Measurements from ENCODE around the gene NDUFB10. TPM values are rescaled to one million over a fixed set of nuclear protein-coding genes. Genes with fewer than 3 reads are reported as not detected.

NDUFB10 gene
- polyA plus RNA-seq, 1 donor (not counting 4 experiments of a cell fraction or from before 2014, with no cell fraction given): 107 TPM

GRCh38 chr16:1933097-1933661 lies 26.2 kb upstream of the NDUFB10 start:
- H3K27me3 ChIP-seq (ENCODE audit: control insufficient read depth, extremely low read depth, insufficient read depth, low read length): no peaks in the 10 kb centered on the region
- H3K4me3 ChIP-seq (ENCODE audit: control insufficient read depth in 2 of 3, extremely low read depth in 1 of 3, insufficient read depth in 2 of 3, low read depth in 1 of 3, low read length in 3 of 3): no peak overlapping the region
- H3K9me3 ChIP-seq (ENCODE audit: control insufficient read depth, low read depth, low read length): no peaks in the 10 kb centered on the region
- H3K36me3 ChIP-seq (ENCODE audit: control insufficient read depth in 2 of 2, extremely low read depth in 1 of 2, insufficient read depth in 2 of 2, low read length in 2 of 2): no peaks in the 10 kb centered on the region
- TF ChIP-seq EZH2 (IDR thresholded peaks at IDR 0.05; ENCODE audit: low read length) (no peak), CTCF (optimal IDR thresholded peaks at IDR 0.05 in 1 of 3, IDR thresholded peaks at IDR 0.05 in 1 of 3, conservative IDR thresholded peaks at IDR 0.05 in 1 of 3; ENCODE audit: extremely low read depth in 1 of 3, insufficient read depth in 2 of 3, low read length in 3 of 3) (no peak)
- H3K4me1 ChIP-seq (ENCODE audit: control insufficient read depth, extremely low read depth, insufficient read depth, low read length): peaks cover 13% of the 10 kb centered on the region
- DNase-seq (ENCODE audit: low read depth, low spot score) (no peak), FAIRE-seq (no peak)
- no peak overlapping the region for H3K9ac ChIP-seq (ENCODE audit: control insufficient read depth, extremely low read depth, insufficient read depth, low read length)
- H3K9me1 ChIP-seq (ENCODE audit: control insufficient read depth, extremely low read depth, insufficient read depth, low read length): no peaks in the 10 kb centered on the region
- H3K4me2 ChIP-seq (ENCODE audit: control insufficient read depth, extremely low read depth, insufficient read depth, low read depth, low read length): no peak overlapping the region
- dilution Hi-C loops (cut with MboI; ENCODE audit: extremely low pct_ligation_motif_present, low sequenced_read_pairs): no loop called here
- H2AFZ ChIP-seq (ENCODE audit: control insufficient read depth, low read length): no peak overlapping the region
- no peaks in the 10 kb centered on the region for H4K20me1 ChIP-seq (ENCODE audit: control insufficient read depth, extremely low read depth, insufficient read depth, low read length)
- H3K27ac ChIP-seq (ENCODE audit: control insufficient read depth, insufficient read depth, low read length): no peak overlapping the region
- H3K79me2 ChIP-seq (ENCODE audit: control insufficient read depth, insufficient read depth, low read length): no peaks in the 10 kb centered on the region

DNA sequence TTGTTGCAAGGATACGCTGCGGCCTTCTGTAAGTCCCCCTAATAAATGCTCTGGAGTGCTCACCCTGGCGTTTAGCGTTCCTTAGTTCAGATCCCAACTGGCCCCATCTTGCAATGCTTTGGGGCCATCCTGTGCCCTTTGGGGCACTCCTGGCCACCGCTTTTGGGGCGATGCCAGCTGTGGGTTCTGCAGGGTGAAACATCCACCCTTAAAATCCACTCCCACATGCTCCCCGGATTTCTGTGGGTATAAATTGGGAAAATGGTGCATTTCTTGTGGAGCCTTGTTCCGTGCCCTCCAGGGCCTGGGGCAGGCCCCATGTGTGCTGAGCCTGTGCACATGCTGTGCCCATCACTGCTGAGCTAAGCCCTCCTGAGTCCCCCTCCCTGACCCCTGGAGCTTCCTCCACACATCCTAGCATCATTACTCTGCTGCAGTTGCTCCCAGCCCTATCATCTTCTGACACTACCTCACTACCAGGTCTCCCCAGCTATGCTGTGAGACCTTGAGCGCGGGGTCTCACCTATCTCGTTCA lies 22.3 kb upstream of the NDUFB10 start:
- Histone ChIP-seq H3K4me3 (ENCODE audit: control insufficient read depth in 2 of 3, extremely low read depth in 1 of 3, insufficient read depth in 2 of 3, low read depth in 1 of 3, low read length in 3 of 3) (no peak overlapping the region), H3K27me3 (ENCODE audit: control insufficient read depth, extremely low read depth, insufficient read depth, low read length) (no peaks in the 10 kb centered on the region), H2AFZ (ENCODE audit: control insufficient read depth, low read length) (no peak overlapping the region), H3K79me2 (ENCODE audit: control insufficient read depth, insufficient read depth, low read length) (no peaks in the 10 kb centered on the region), H3K27ac (ENCODE audit: control insufficient read depth, insufficient read depth, low read length) (no peak overlapping the region), H3K36me3 (ENCODE audit: control insufficient read depth in 2 of 2, extremely low read depth in 1 of 2, insufficient read depth in 2 of 2, low read length in 2 of 2) (peaks cover 0 to 4% of the 10 kb centered on the region in 2 experiments), H3K4me1 (ENCODE audit: control insufficient read depth, extremely low read depth, insufficient read depth, low read length) (peaks cover 13% of the 10 kb centered on the region), H3K9me3 (ENCODE audit: control insufficient read depth, low read depth, low read length) (no peaks in the 10 kb centered on the region), H3K4me2 (ENCODE audit: control insufficient read depth, extremely low read depth, insufficient read depth, low read depth, low read length) (no peak overlapping the region), H3K9me1 (ENCODE audit: control insufficient read depth, extremely low read depth, insufficient read depth, low read length) (no peaks in the 10 kb centered on the region), H3K9ac (ENCODE audit: control insufficient read depth, extremely low read depth, insufficient read depth, low read length) (no peak overlapping the region), H4K20me1 (ENCODE audit: control insufficient read depth, extremely low read depth, insufficient read depth, low read length) (no peaks in the 10 kb centered on the region)
- DNase-seq (ENCODE audit: low read depth, low spot score): no peak
- dilution Hi-C loops (cut with MboI; ENCODE audit: extremely low pct_ligation_motif_present, low sequenced_read_pairs): no loop called here
- no peak for FAIRE-seq
- TF ChIP-seq CTCF (optimal IDR thresholded peaks at IDR 0.05 in 1 of 3, IDR thresholded peaks at IDR 0.05 in 1 of 3, conservative IDR thresholded peaks at IDR 0.05 in 1 of 3; ENCODE audit: extremely low read depth in 1 of 3, insufficient read depth in 2 of 3, low read length in 3 of 3): no peak
- no peak for TF ChIP-seq EZH2 (IDR thresholded peaks at IDR 0.05; ENCODE audit: low read length)
